H1 (cell line): ENCODE data around the gene ARHGAP25. TPM values are rescaled to one million over a fixed set of nuclear protein-coding genes. Genes with fewer than 3 reads are reported as not detected.

Experiments
- CTCF ChIA-PET: fragments of 300-600 bp; sonication (Branson Sonifier 250); formaldehyde crosslinking; loops from one replicate; lab custom pipeline; 2021; ENCODE audit not compliant: partially characterized antibody; lab: Charles Lee
- POLR2A ChIA-PET: fragments of 300-600 bp; sonication (Branson Sonifier 250); formaldehyde crosslinking; loops from one replicate; lab custom pipeline; 2021; ENCODE audit warnings: inconsistent platforms; ENCODE audit not compliant: partially characterized antibody; lab: Charles Lee
- DNase-seq, 2 experiments: peaks; one replicate each; pipeline versions ENCODE4 v3.0.0 to v3.0.0-alpha.2; 2010 to 2022; ENCODE audit warnings: low spot score in 2 of 2, low read depth in 1 of 2, mixed read lengths in 1 of 2
- FAIRE-seq: peaks from 2 replicates; lab custom pipeline; 2011; peaks lifted over from hg19 to GRCh38; lab: Jason Lieb, UNC
- H2AFZ ChIP-seq: 2 replicates; pipeline ENCODE4 v1.8.1; 2012; ENCODE audit warnings: low read length, inconsistent platforms
- H2AK5ac ChIP-seq: 2 replicates; pipeline ENCODE4 v1.6.1; 2013; ENCODE audit warnings: low read depth, low read length
- H2BK120ac ChIP-seq: replicated peaks from 2 replicates; pipeline ENCODE3; 2013; ENCODE audit warnings: low read depth, low read length, inconsistent platforms
- H2BK12ac ChIP-seq: 2 replicates; pipeline ENCODE4 v1.6.1; 2013; ENCODE audit warnings: low read depth, low read length
- H2BK15ac ChIP-seq: 2 replicates; pipeline ENCODE4 v1.6.1; 2013; ENCODE audit warnings: low read length
- H2BK20ac ChIP-seq: 2 replicates; pipeline ENCODE4 v1.6.1; 2013; ENCODE audit warnings: low read length
- H2BK5ac ChIP-seq: 2 replicates; pipeline ENCODE4 v1.6.1; 2013; ENCODE audit warnings: low read depth, low read length
- H3K14ac ChIP-seq: 2 replicates; pipeline ENCODE4 v1.6.1; 2013; ENCODE audit warnings: inconsistent platforms; ENCODE audit not compliant: insufficient read length
- H3K18ac ChIP-seq: 2 replicates; pipeline ENCODE4 v1.6.1; 2013; ENCODE audit warnings: low read length; ENCODE audit errors: extremely low read depth
- H3K23ac ChIP-seq: 2 replicates; pipeline ENCODE4 v1.6.1; 2013; ENCODE audit warnings: inconsistent platforms; ENCODE audit not compliant: insufficient read length
- H3K23me2 ChIP-seq: 2 replicates; pipeline ENCODE4 v1.6.1; 2013; ENCODE audit warnings: low read depth, low read length
- H3K27ac ChIP-seq: 2 replicates; pipeline ENCODE4 v1.6.1; 2011; ENCODE audit warnings: low read depth, low read length, inconsistent platforms
- H3K27me3 ChIP-seq, 4 experiments: replicated peaks in 1 of 4; 1 replicate in 1 of 4; 2 replicates in 3 of 4; pipeline versions ENCODE4 v1.6.1 to v1.8.1; 2011 to 2013; ENCODE audit warnings: low read length in 3 of 4, mild to moderate bottlenecking in 3 of 4, inconsistent platforms in 2 of 4, mixed read lengths in 2 of 4, moderate library complexity in 1 of 4; ENCODE audit not compliant: control insufficient read depth in 3 of 4, insufficient read depth in 3 of 4; ENCODE audit errors: extremely low read depth in 1 of 4
- H3K36me3 ChIP-seq, 4 experiments: 2 replicates each; pipeline versions ENCODE4 v1.6.1 to v1.8.1; 2011 to 2013; ENCODE audit warnings: mild to moderate bottlenecking in 4 of 4, low read length in 3 of 4, moderate library complexity in 2 of 4, control low read depth in 1 of 4, inconsistent platforms in 1 of 4; ENCODE audit not compliant: insufficient read depth in 4 of 4, control insufficient read depth in 2 of 4
- H3K4ac ChIP-seq: replicated peaks from 2 replicates; pipeline ENCODE3; 2013; ENCODE audit warnings: low read length, low read depth, mixed read lengths, inconsistent platforms; ENCODE audit not compliant: insufficient read length
- H3K4me1 ChIP-seq, 4 experiments: replicated peaks in 1 of 4; 1 replicate in 1 of 4; 2 replicates in 3 of 4; pipeline versions ENCODE4 v1.6.1 to v1.8.1; 2011 to 2013; ENCODE audit warnings: low read length in 3 of 4, inconsistent platforms in 2 of 4, mixed read lengths in 1 of 4; ENCODE audit not compliant: insufficient read depth in 4 of 4, control insufficient read depth in 3 of 4
- H3K4me2 ChIP-seq, 2 experiments: 2 replicates each; pipeline versions ENCODE4 v1.6.1 to v1.8.1; 2011 to 2013; ENCODE audit warnings: low read depth in 2 of 2, low read length in 2 of 2, control low read depth in 1 of 2, inconsistent platforms in 1 of 2, mild to moderate bottlenecking in 1 of 2; ENCODE audit not compliant: insufficient read depth in 1 of 2
- H3K4me3 ChIP-seq, 4 experiments: fragments of 200-600, 300-600 bp in 1 of 4; sonication (generic), shearing (Covaris generic), sonication (Bioruptor Twin) in 1 of 4; 2 replicates each; pipeline versions ENCODE4 v1.5.1 to v1.8.1; 2011 to 2016; ENCODE audit warnings: low read length in 4 of 4, low read depth in 3 of 4, control low read depth in 2 of 4, inconsistent platforms in 2 of 4, mild to moderate bottlenecking in 2 of 4, mixed read lengths in 1 of 4, moderate library complexity in 1 of 4; ENCODE audit not compliant: insufficient read depth in 2 of 4; ENCODE audit errors: extremely low read depth in 1 of 4
- H3K56ac ChIP-seq: replicated peaks from 2 replicates; pipeline ENCODE3; 2013; ENCODE audit warnings: low read depth, mild to moderate bottlenecking, mixed read lengths, low read length, inconsistent platforms; ENCODE audit not compliant: insufficient read length
- H3K79me1 ChIP-seq: 2 replicates; pipeline ENCODE4 v1.6.1; 2013; ENCODE audit warnings: low read depth, low read length, control low read depth
- H3K79me2 ChIP-seq, 2 experiments: 2 replicates each; pipeline versions ENCODE4 v1.6.1 to v1.8.1; 2012 to 2013; ENCODE audit warnings: low read length in 2 of 2, mild to moderate bottlenecking in 2 of 2, inconsistent platforms in 1 of 2; ENCODE audit not compliant: insufficient read depth in 2 of 2, control insufficient read depth in 1 of 2
- H3K9ac ChIP-seq, 4 experiments: replicated peaks in 1 of 4; 1 replicate in 1 of 4; 2 replicates in 3 of 4; pipeline versions ENCODE4 v1.6.1 to v1.8.1; 2011 to 2013; ENCODE audit warnings: low read depth in 3 of 4, low read length in 3 of 4, control low read depth in 2 of 4, mild to moderate bottlenecking in 2 of 4, moderate library complexity in 2 of 4, inconsistent platforms in 1 of 4; ENCODE audit errors: extremely low read depth in 1 of 4
- H3K9me3 ChIP-seq, 2 experiments: 2 replicates each; pipeline versions ENCODE4 v1.6.1 to v1.8.1; 2012 to 2013; ENCODE audit warnings: mild to moderate bottlenecking in 2 of 2, moderate library complexity in 2 of 2, control low read depth in 1 of 2, inconsistent platforms in 1 of 2, low read depth in 1 of 2, low read length in 1 of 2, mixed read lengths in 1 of 2; ENCODE audit not compliant: insufficient read depth in 2 of 2
- H4K20me1 ChIP-seq, 2 experiments: replicated peaks in 1 of 2; 2 replicates each; pipeline versions ENCODE3 to v1.8.1; 2011 to 2013; ENCODE audit warnings: inconsistent platforms in 2 of 2, low read length in 2 of 2, mild to moderate bottlenecking in 1 of 2; ENCODE audit not compliant: insufficient read depth in 2 of 2, control insufficient read depth in 1 of 2
- H4K5ac ChIP-seq: 2 replicates; pipeline ENCODE4 v1.6.1; 2013; ENCODE audit warnings: low read length, low read depth, mixed read lengths, inconsistent platforms; ENCODE audit not compliant: insufficient read length
- H4K8ac ChIP-seq: 2 replicates; pipeline ENCODE4 v1.8.0; 2013; ENCODE audit warnings: mild to moderate bottlenecking, moderate library complexity, low read length, inconsistent platforms; ENCODE audit not compliant: insufficient read depth; ENCODE audit errors: extremely low read depth
- H4K91ac ChIP-seq: replicated peaks from 2 replicates; pipeline ENCODE3; 2013; ENCODE audit warnings: low read length, mixed read lengths, inconsistent platforms; ENCODE audit not compliant: insufficient read length
- BACH1 ChIP-seq: IDR thresholded peaks from 2 replicates; pipeline ENCODE4 v1.6.1; 2012; ENCODE audit warnings: low read length, improper control_type of control experiment
- CBX5 ChIP-seq: fragments of 300-800, 300-1000 bp; sonication (generic); IDR thresholded peaks from 2 replicates; pipeline ENCODE4 v1.7.1; 2016; ENCODE audit warnings: antibody characterized with exemption, low read length, low read depth
- CHD1 ChIP-seq: IDR thresholded peaks from 2 replicates; pipeline ENCODE4 v1.6.1; 2012; ENCODE audit warnings: low read depth, low read length, improper control_type of control experiment
- FOSL1 ChIP-seq: IDR thresholded peaks from 2 replicates; pipeline ENCODE4 v1.6.1; 2011; ENCODE audit warnings: mild to moderate bottlenecking, low read depth, low read length, moderate library complexity; ENCODE audit not compliant: insufficient read depth
- HDAC2 ChIP-seq, 2 experiments: fragments of 300-600 bp in 1 of 2; sonication (generic) in 1 of 2; IDR thresholded peaks; 2 replicates each; pipeline ENCODE4 v1.6.1; 2011 to 2012; ENCODE audit warnings: low read depth in 2 of 2, low read length in 2 of 2, mild to moderate bottlenecking in 2 of 2, moderate library complexity in 2 of 2, borderline replicate concordance in 1 of 2, inconsistent platforms in 1 of 2
- JUN ChIP-seq: IDR thresholded peaks from 2 replicates; pipeline ENCODE4 v1.6.1; 2011; ENCODE audit warnings: low read depth, mild to moderate bottlenecking, improper control_type of control experiment, low read length
- JUND ChIP-seq: IDR thresholded peaks from 2 replicates; pipeline ENCODE4 v1.6.1; 2011; ENCODE audit warnings: mild to moderate bottlenecking, improper control_type of control experiment, low read length
- POLR2AphosphoS5 ChIP-seq: IDR thresholded peaks from 2 replicates; pipeline ENCODE4 v1.6.1; 2011; ENCODE audit warnings: low read depth, low read length
- RBBP5 ChIP-seq: IDR thresholded peaks from 2 replicates; pipeline ENCODE4 v1.7.1; 2012; ENCODE audit warnings: low read depth, mild to moderate bottlenecking, inconsistent platforms, low read length, moderate library complexity, borderline replicate concordance
- SIN3A ChIP-seq, 2 experiments: IDR thresholded peaks in 1 of 2; conservative IDR thresholded peaks in 1 of 2; 2 replicates each; pipeline ENCODE4 v1.6.1; 2011 to 2012; ENCODE audit warnings: low read length in 2 of 2, improper control_type of control experiment in 1 of 2, low read depth in 1 of 2, mild to moderate bottlenecking in 1 of 2
- TBP ChIP-seq: IDR thresholded peaks from 2 replicates; pipeline ENCODE4 v1.6.1; 2011; ENCODE audit warnings: low read depth, low read length, improper control_type of control experiment
- USF2 ChIP-seq: IDR thresholded peaks from 2 replicates; pipeline ENCODE4 v1.6.1; 2011; ENCODE audit warnings: low read length, improper control_type of control experiment
- WGBS, 2 experiments: shearing (Covaris generic) in 1 of 2; methylation state at CpG; one replicate each; pipeline versions ENCODE4 v1.1.6 to v1.1.7; 2013 to 2015; ENCODE audit warnings: low lambda C conversion rate in 2 of 2, mixed read lengths in 2 of 2, inconsistent platforms in 1 of 2, low coverage in 1 of 2, missing lambda C conversion rate in 1 of 2; ENCODE audit not compliant: insufficient replicate concordance in 2 of 2, insufficient coverage in 1 of 2, insufficient read length in 1 of 2; ENCODE audit errors: extremely low coverage in 1 of 2, missing lambda C conversion rate in 1 of 2; 5-methylcytosine and 5-hydroxymethylcytosine counted together
- polyA plus RNA-seq, 7 experiments: library from polyadenylated mRNA; depleted of rRNA in 3 of 7; stranded (reverse) in 5 of 7; unstranded in 2 of 7; fragments of >200 nt in 5 of 7; fragments of 200-250 nt in 2 of 7; gene quantifications; 1 replicate in 5 of 7; 2 replicates in 1 of 7; 4 replicates in 1 of 7; pipeline versions ENCODE4 v1.2.1 to v1.2.3, GENCODE V29; 2011 to 2013; ENCODE audit warnings: missing spikeins in 2 of 7, mixed read lengths in 2 of 7
- total RNA-seq: library from RNA; stranded (reverse); fragmentation: NEBNext Ultra II Directional; extraction: Animal tissue kit (Norgen Biotek cat#: 25700); gene quantifications from 2 replicates; pipeline ENCODE4 v1.2.1, GENCODE V29; 2021

ARHGAP25 gene
- total and polyA plus RNA-seq, 2 of the 8 experiments (the other 6 are each of a cell fraction or from before 2014, with no cell fraction given): 1.00 to 1.2 TPM

- no peaks in the 10 kb centered on the region for H3K79me2 ChIP-seq
- no peak within 1 kb of the TSS for H3K56ac ChIP-seq
- H3K4me3 ChIP-seq: no peak within 1 kb of the TSS
- H2BK12ac ChIP-seq: no peak within 1 kb of the TSS
- H2BK120ac ChIP-seq: no peak within 1 kb of the TSS
- H3K9me3 ChIP-seq: no peaks in the 10 kb centered on the region
- H2AK5ac ChIP-seq: no peak within 1 kb of the TSS
- no peak within 1 kb of the TSS for H3K14ac ChIP-seq
- POLR2A ChIA-PET: no interaction called here
- H3K4me1 ChIP-seq: no peaks in the 10 kb centered on the region
- CTCF ChIA-PET: interaction anchor here (0.7 to 0.9 kb wide), 2 partner anchors 13 to 16 kb away, joined by 3 read pairs; no protein-coding TSS in a partner anchor
- no peak within 1 kb of the TSS for H2BK5ac ChIP-seq
- no peak within 1 kb of the TSS for H2BK20ac ChIP-seq
- H2AFZ ChIP-seq: no peak within 1 kb of the TSS
- WGBS, 2 experiments: 92% methylated on average over 6 of the region's 6 CpGs; no CpG with 5 or more reads in 1 of the 2 experiments
- H3K4me2 ChIP-seq: no peak within 1 kb of the TSS
- H4K5ac ChIP-seq: no peak within 1 kb of the TSS
- H3K27me3 ChIP-seq: no peaks in the 10 kb centered on the region
- H3K27ac ChIP-seq: no peak within 1 kb of the TSS
- H4K20me1 ChIP-seq: no peaks in the 10 kb centered on the region
- DNase-seq (no peak), FAIRE-seq (no peak)
- H3K23me2 ChIP-seq: no peaks in the 10 kb centered on the region
- no peaks in the 10 kb centered on the region for H3K79me1 ChIP-seq
- no peak within 1 kb of the TSS for H3K18ac ChIP-seq
- H4K91ac ChIP-seq: no peak within 1 kb of the TSS
- no peak within 1 kb of the TSS for H3K9ac ChIP-seq
- no peak within 1 kb of the TSS for H3K4ac ChIP-seq
- no peak within 1 kb of the TSS for H2BK15ac ChIP-seq
- no peaks in the 10 kb centered on the region for H3K36me3 ChIP-seq
- no peak within 1 kb of the TSS for H3K23ac ChIP-seq
- no peak within 1 kb of the TSS for H4K8ac ChIP-seq
- no peak for TF ChIP-seq FOSL1
- TF ChIP-seq CBX5: no peak
- TF ChIP-seq POLR2AphosphoS5: no peak
- TF ChIP-seq HDAC2 (IDR thresholded peaks at IDR 0.05; ENCODE audit: borderline replicate concordance in 1 of 2, low read depth in 2 of 2, low read length in 2 of 2): no peak
- TF ChIP-seq BACH1: no peak
- TF ChIP-seq JUN: no peak
- no peak for TF ChIP-seq CHD1
- TF ChIP-seq SIN3A (conservative IDR thresholded peaks at IDR 0.05 in 1 of 2, IDR thresholded peaks at IDR 0.05 in 1 of 2; ENCODE audit: low read depth in 1 of 2, low read length in 2 of 2): no peak
- no peak for TF ChIP-seq TBP
- no peak for TF ChIP-seq USF2
- TF ChIP-seq RBBP5: no peak
- no peak for TF ChIP-seq JUND
These were observed 136.7 kb downstream of the ARHGAP25 start, which contains the start of gene BMP10 for GRCh38 chr2:68871159-68871764. TSS of gene BMP10 (minus strand) at chr2:68871397. CDS start at chr2:68871358, 39 bp downstream.
